Left cardiac atrium (tissue), 4 donors: Measurements from ENCODE around the gene TIE1. TPM values are rescaled to one million over a fixed set of nuclear protein-coding genes. Genes with fewer than 3 reads are reported as not detected.

Experiments
- ATAC-seq, 2 donors: fragments of 200-7000 bp; cut with Tn5 transposase; one replicate each; pipeline ENCODE4 v1.9.1; 2020; ENCODE audit warnings: mild to moderate bottlenecking in 2 of 2, moderate library complexity in 2 of 2
- DNase-seq: peaks from one replicate; pipeline ENCODE4 v3.0.0-alpha.2; 2020
- intact Hi-C, 2 donors: fragments of 100-400 bp; cut with DNase I; formaldehyde crosslinking; loops; one replicate each; pipeline versions ENCODE4 v1.14.1 to v1.15.1; 2022 to 2023
- total RNA-seq, 2 donors: library from RNA; stranded (reverse); fragmentation: NEBNext Ultra II Directional; extraction: Animal tissue kit (Norgen Biotek cat#: 25700); gene quantifications; one replicate each; pipeline ENCODE4 v1.2.1, GENCODE V29; 2021
- donor health status: DM: no; HTN: yes; CAD: no.
- donor health status: DM: no; HTN: yes; CAD: no; lungs with severe emphysema.
- donor health status: DM: yes; HTN: yes; CAD: no.
- donor health status: Dilated cardiomyopathy.

The TIE1 gene
- total RNA-seq, 2 donors from 2014 or later, result 23.1 to 38.9 TPM

DNA sequence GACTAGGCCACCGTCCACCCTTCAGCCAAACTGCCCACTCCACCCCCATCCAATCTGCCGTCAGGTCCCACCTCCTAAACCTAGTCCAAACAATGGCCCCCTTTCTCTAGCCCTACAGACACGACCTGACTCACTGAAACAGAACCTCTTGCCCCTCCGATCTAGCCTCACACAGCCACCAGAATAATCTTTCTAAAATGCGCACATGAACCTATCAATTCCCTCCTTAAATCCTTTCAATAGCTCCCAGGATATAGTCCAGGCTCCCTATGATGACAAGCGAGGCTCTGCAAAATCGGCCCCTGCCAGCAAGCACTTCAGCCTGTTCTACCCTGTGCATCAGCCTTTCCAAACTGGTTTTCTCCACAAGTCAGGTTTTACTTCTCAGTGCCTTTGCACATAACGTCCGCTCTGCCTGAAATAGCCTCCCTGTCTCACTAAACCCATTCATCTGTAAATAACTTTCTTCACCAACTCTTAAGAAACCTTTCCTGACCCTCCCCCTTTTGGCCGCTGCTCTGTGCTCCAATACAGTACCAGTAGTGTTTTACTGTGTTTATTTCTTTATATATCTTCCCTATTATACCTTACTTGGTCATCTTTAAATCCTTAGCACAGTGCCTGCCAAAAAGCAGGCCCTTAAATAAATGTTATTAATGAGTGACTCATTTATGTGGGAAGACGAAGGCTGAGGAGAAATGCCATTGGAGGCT lies 49.0 kb downstream of the TIE1 start:
- intact Hi-C loops, result no loop called here
- ATAC-seq (peak; percentile 7 to 10), DNase-seq (no peak)

DNA sequence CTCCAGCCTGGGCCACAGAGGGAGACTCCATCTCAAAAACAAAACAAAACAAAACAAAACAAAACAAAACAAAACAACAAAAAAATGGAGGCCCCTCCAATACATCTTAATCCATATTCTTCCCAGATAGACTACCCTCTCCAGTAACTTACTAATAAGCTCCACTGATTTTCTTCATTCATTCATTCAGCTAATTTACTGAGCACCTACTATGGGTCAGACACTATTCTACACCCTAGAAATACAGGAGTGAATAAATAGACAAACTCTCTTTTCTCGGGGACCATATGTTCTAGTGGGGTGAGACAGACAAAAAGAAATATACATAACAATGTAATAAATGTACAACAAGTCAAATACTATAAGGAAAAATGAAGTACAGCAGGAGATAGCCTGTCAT lies 50.2 kb downstream of the TIE1 start:
- no peak for ATAC-seq
- DNase-seq, result no peak
- intact Hi-C loops, result no loop called here

- intact Hi-C loops, result no loop called here
- no peak for ATAC-seq
- DNase-seq, result no peak
Measured at GRCh38 chr1:43351421-43352350, 50.9 kb downstream of the TIE1 start.

- intact Hi-C loops, result no loop called here
- DNase-seq (no peak), ATAC-seq (no peak)
Measured at GRCh38 chr1:43352351-43352705, 51.5 kb downstream of the TIE1 start.

- intact Hi-C loops, result no loop called here
- no peak for ATAC-seq
- no peak for DNase-seq
Measured at GRCh38 chr1:43352881-43353280, 52.1 kb downstream of the TIE1 start.

- intact Hi-C loops, result no loop called here
- DNase-seq, result no peak
- ATAC-seq, result no peak
Measured at GRCh38 chr1:43354471-43354870, 53.7 kb downstream of the TIE1 start.

DNA sequence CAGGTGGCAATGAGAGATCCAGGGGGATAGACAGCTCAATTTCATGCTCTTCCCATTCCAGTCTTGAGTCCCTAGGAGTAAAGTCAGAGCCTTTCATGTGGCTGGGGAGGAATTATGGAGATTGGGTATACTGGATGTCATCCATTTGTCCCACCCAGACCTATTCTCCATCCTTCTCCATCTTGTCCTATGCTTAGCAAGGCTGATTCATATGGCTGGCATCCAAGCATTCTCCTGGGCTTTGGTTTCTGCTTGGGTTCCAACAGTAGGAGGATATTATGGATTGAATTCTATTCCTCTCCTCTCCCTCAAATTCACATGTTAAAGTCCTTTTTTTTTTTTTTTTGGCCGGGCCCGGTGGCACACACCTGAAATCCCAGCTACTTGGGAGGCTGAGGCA lies 54.2 kb downstream of the TIE1 start:
- DNase-seq (no peak), ATAC-seq (no peak)
- intact Hi-C loops, result no loop called here

GRCh38 chr1:43357251-43357650 lies 56.5 kb downstream of the TIE1 start:
- DNase-seq (no peak), ATAC-seq (no peak)
- intact Hi-C loops, result no loop called here

- intact Hi-C loops, result no loop called here
- ATAC-seq (peak; percentile 22 to 46), DNase-seq (no peak)
Measured at GRCh38 chr1:43358121-43358745, 57.5 kb downstream of the TIE1 start.

DNA sequence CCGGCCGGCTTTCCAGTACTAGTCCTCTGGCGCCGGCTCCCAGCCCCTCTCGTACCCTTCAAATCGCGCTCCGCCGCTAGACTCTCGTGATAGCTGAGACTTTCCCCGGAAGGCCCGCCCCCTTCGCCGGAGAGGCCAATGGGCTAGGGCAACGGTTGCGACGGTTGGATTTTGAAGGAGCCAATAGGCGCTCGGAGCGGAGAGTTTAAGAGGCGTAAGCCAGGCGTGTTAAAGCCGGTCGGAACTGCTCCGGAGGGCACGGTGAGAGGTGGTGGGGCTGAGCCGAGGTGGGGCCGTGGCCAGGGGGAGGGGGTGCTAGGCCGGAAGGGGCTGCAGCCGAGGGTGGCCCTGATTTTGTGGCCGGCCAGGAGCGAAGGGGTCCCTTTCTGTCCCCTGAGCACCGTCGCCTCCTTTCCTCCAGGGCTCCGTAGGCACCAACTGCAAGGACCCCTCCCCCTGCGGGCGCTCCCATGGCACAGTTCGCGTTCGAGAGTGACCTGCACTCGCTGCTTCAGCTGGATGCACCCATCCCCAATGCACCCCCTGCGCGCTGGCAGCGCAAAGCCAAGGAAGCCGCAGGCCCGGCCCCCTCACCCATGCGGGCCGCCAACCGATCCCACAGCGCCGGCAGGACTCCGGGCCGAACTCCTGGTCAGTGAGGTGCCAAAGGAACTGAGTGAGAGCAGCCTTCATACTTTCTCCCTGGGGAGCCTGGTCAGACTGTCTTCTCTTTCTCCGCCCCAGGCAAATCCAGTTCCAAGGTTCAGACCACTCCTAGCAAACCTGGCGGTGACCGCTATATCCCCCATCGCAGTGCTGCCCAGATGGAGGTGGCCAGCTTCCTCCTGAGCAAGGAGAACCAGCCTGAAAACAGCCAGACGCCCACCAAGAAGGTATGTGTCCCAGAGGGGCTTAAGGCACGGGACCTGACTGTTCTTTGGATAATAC lies 58.2 kb downstream of the TIE1 start, which contains the start of gene CDC20:
Gene CDC20 (plus strand): TSS at position 236 of the 948 bp plus-strand sequence. CDS start 235 bp downstream, at position 471.
- DNase-seq, result peak; percentile 99
- intact Hi-C loops, result no loop called here
- peak; percentile 98 to 100 for ATAC-seq

GRCh38 chr1:43359696-43360095 lies 58.9 kb downstream of the TIE1 start:
- ATAC-seq (no peak), DNase-seq (no peak)
- intact Hi-C loops, result no loop called here

- DNase-seq (no peak), ATAC-seq (no peak)
- intact Hi-C loops, result no loop called here
Measured at GRCh38 chr1:43360616-43361015, 59.8 kb downstream of the TIE1 start.

DNA sequence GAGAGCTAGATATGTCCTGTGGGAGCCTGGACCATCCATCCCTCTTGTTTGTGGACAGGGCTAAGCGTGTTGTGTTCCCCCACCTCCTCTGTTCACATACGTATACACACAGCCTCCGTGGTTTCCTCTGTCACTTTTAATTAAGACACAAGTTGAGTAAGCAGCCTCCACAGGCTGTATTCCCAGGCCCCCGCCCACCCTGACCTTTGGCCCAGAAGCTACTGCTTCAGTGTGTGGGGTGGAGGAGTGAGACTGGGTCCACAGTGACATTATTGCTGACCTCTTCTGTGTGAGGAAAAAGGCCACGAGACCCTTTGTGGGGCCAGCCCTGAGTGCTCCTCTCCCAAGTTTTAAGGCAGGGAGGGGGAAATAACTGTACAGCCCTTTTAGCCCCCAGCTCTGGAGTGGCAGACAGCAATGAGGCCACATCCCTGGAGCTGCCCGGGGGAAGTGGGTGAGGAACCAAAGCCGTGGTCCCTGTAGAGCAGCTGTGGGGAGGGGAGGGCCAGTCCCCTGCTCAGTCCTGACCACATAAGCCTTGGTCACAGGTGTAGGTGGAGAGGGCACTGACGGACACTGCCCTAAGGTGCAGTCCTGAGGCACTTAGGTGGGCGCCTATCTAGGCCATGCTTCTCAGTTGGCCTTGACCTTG lies 62.6 kb downstream of the TIE1 start:
- intact Hi-C loops, result no loop called here
- DNase-seq, result no peak
- no peak for ATAC-seq

GRCh38 chr1:43363935-43364525 lies 63.2 kb downstream of the TIE1 start:
- DNase-seq, result no peak
- intact Hi-C loops, result no loop called here
- no peak for ATAC-seq

GRCh38 chr1:43365678-43366077 lies 64.9 kb downstream of the TIE1 start:
- intact Hi-C loops, result no loop called here
- ATAC-seq (no peak), DNase-seq (no peak)

DNA sequence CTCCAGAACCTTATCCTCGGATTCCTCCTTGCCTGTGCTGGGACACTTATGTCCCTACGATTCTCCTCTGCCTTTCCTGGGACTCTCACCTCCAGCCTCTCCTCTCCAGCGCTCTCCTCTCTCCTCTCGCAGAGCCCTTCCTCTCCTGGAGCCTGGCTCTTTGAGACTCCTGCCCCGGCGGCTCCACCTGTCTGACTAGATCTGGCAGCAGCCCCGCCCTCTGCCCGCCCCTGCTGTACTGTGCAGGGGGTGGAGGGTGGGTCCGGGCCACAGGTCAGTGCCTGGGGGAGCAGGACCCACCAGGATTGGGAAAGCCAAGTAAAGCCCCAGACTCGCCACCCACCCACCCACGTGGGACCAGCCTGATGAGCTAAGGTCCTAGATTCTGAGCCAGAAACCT lies 65.4 kb downstream of the TIE1 start:
- ATAC-seq, result no peak
- no peak for DNase-seq
- intact Hi-C loops, result no loop called here

DNA sequence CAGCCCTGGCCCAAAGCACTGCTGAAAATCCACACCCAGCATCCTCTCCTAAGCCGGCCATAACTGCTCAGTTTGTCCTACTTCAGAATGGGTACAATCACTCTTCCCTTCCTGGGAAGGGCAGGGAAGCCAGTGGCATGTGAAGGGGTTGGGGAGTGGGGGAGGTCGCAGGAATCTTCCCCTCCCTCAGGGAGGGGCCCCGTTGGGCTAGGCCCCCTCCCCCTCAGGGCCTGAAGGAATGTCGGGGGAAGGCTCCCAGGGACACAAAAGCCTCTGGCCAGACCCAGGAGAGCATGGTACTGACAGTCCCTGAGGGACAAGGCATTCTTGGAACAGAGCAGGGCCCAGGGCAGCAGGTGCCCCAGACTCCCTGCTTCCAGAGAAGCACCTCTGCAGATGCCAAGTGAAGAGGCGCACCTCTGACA lies 65.8 kb downstream of the TIE1 start:
- no peak for ATAC-seq
- DNase-seq, result no peak
- intact Hi-C loops, result no loop called here
